ENCODE measurements around the gene KLHL22. TPM values are rescaled to one million over a fixed set of nuclear protein-coding genes. Genes with fewer than 3 reads are reported as not detected.

Gene KLHL22
- total and polyA plus RNA-seq, 2 of the 13 experiments (the other 11 are each of a cell fraction or from before 2014, with no cell fraction given): 10.9 to 14.8 TPM

DNA sequence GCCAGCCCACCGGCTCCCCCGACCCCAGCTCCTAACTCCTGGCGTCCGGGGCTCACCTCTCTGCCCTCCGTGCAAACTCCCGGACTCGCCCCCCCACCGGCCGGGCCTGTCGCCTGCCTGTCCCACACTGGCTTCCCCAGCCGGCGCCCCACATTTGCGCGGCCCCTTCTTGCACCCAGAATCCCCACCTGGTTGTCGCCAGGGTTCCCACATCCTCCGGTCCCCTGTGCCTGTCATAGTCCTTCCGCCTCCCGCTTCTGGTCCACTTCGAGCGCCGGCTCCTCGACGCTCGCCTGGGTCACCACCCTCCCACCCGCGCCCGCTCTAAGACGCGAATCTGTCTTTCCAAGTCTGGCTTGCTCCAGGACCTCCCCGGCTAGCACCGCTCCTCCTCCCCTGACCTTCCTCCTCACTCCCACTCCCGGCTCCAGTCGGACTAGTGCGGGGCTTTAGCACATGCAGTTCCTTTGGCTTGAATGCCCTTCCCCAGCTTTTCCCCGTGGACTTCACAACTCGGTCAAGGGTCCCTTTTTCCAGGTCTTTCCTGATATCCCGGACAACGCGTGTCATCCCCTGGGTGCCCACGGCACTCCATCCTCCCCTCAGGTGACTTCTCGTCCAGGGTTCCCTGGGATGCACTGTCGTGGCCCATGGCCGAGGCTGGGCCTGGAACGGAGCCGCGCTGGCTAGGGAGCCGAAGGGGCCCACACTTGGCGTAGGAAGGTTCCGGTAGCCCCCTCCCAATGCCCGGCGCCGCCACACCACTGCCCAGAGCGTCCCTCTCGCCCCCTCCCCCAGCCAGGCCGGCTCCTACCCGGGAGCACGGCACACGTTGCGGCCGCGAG, 58.6 kb downstream of the KLHL22 start (continued):
- TF ChIP-seq TP53 (CRISPR knock-in tag; conservative IDR thresholded peaks at IDR 0.05) (no peak), ZFP1 (CRISPR knock-in tag; IDR thresholded peaks at IDR 0.05) (no peak), ZFP91 (CRISPR knock-in tag; IDR thresholded peaks at IDR 0.05; ENCODE audit: borderline replicate concordance) (peak; percentile 29; the same call in 1 of the 2 replicates), SRSF4 (IDR thresholded peaks at IDR 0.05; ENCODE audit: low read depth, low read length, poor library complexity, severe bottlenecking) (no peak), RNF219 (CRISPR knock-in tag; IDR thresholded peaks at IDR 0.05) (no peak), ZNF253 (CRISPR knock-in tag; IDR thresholded peaks at IDR 0.05; ENCODE audit: borderline replicate concordance) (0 out of 2 replicates have a peak, but pooled peaks have one; percentile 30), RFXAP (CRISPR knock-in tag; IDR thresholded peaks at IDR 0.05; ENCODE audit: borderline replicate concordance) (no peak), ZNF574 (CRISPR knock-in tag; IDR thresholded peaks at IDR 0.05) (0 out of 2 replicates have a peak, but pooled peaks have one; percentile 7), MLLT10 (CRISPR knock-in tag; IDR thresholded peaks at IDR 0.05) (no peak), ZNF777 (CRISPR knock-in tag; IDR thresholded peaks at IDR 0.05) (peak; percentile 60)

All from HepG2 (cell line).